GM21447 (cell line): Measurements from ENCODE around the gene CCNY.
A peak's percentile ranks its signal among the peaks of the same experiment; 100 is the strongest.
"Not testable (repeated sequence)": the region's sequence is repeated elsewhere in the genome, so short reads cannot be mapped to it uniquely, and the experiment has no call there.

Experiments used
- ATAC-seq: cut with Tn5 transposase; IDR thresholded peaks from one replicate; pipeline ENCODE4 v1.9.1; 2021; ENCODE audit not compliant: unreplicated experiment

The CCNY gene

GRCh38 chr10:35400595-35401268, 64.4 kb downstream of the CCNY start:
- ATAC-seq = no peak

GRCh38 chr10:35403491-35403890, 67.2 kb downstream of the CCNY start:
- not testable (repeated sequence) for ATAC-seq

- not testable (repeated sequence) for ATAC-seq
These were observed 67.8 kb downstream of the CCNY start for GRCh38 chr10:35404077-35404476.

GRCh38 chr10:35406003-35406630, 69.8 kb downstream of the CCNY start:
- not testable (repeated sequence) for ATAC-seq

- ATAC-seq = not testable (repeated sequence)
These were observed 71.4 kb downstream of the CCNY start for GRCh38 chr10:35407696-35408095.

- peak; percentile 90 for ATAC-seq
These were observed 72.8 kb downstream of the CCNY start for GRCh38 chr10:35409094-35409582.

GRCh38 chr10:35409808-35410207, 73.5 kb downstream of the CCNY start:
- ATAC-seq = no peak

- no peak for ATAC-seq
These were observed 75.9 kb downstream of the CCNY start for GRCh38 chr10:35412003-35412723.

GRCh38 chr10:35412900-35413491, 76.7 kb downstream of the CCNY start:
- no peak for ATAC-seq

- ATAC-seq = no peak
These were observed 77.9 kb downstream of the CCNY start for GRCh38 chr10:35413985-35414861.

- no peak for ATAC-seq
These were observed 79.2 kb downstream of the CCNY start for GRCh38 chr10:35415505-35415904.

- ATAC-seq = no peak
These were observed 80.5 kb downstream of the CCNY start for GRCh38 chr10:35416619-35417312.

- no peak for ATAC-seq
These were observed 81.0 kb downstream of the CCNY start for GRCh38 chr10:35417313-35417625.

- no peak for ATAC-seq
These were observed 81.5 kb downstream of the CCNY start for GRCh38 chr10:35417795-35418194.

- not testable (repeated sequence) for ATAC-seq
These were observed 82.3 kb downstream of the CCNY start for GRCh38 chr10:35418580-35418979.

- no peak for ATAC-seq
These were observed 83.7 kb downstream of the CCNY start for GRCh38 chr10:35420044-35420443.

GRCh38 chr10:35420827-35421552, 84.7 kb downstream of the CCNY start:
- ATAC-seq = no peak

- ATAC-seq = no peak
These were observed 85.4 kb downstream of the CCNY start for GRCh38 chr10:35421553-35422178.

- ATAC-seq = no peak
These were observed 85.9 kb downstream of the CCNY start for GRCh38 chr10:35422228-35422627.
